HepG2 (cell line): ENCODE measurements around the gene TRAPPC12. TPM values are rescaled to one million over a fixed set of nuclear protein-coding genes. Genes with fewer than 3 reads are reported as not detected.

ENCODE experiments used
- CBX5 ChIP-seq: sonication (generic); formaldehyde crosslinking; IDR thresholded peaks from 2 replicates; pipeline ENCODE4 v1.4.0; 2020; ENCODE audit warnings: missing genetic modification reagents, borderline replicate concordance
- CREM ChIP-seq, 2 experiments: sonication (generic) in 1 of 2; formaldehyde crosslinking in 1 of 2; IDR thresholded peaks; 2 replicates each; pipeline versions ENCODE4 v1.4.0 to v1.6.1; 2016 to 2020; ENCODE audit warnings: antibody characterized with exemption in 1 of 2, mild to moderate bottlenecking in 1 of 2, missing genetic modification reagents in 1 of 2
- DNMT1 ChIP-seq: sonication (generic); formaldehyde crosslinking; IDR thresholded peaks from 2 replicates; pipeline ENCODE4 v1.5.1; 2020; ENCODE audit warnings: mild to moderate bottlenecking, missing genetic modification reagents
- EEA1 ChIP-seq: sonication (generic); formaldehyde crosslinking; IDR thresholded peaks from 2 replicates; pipeline ENCODE4 v1.5.1; 2020; ENCODE audit warnings: mild to moderate bottlenecking, missing genetic modification reagents, borderline replicate concordance
- ELF3 ChIP-seq: IDR thresholded peaks from 2 replicates; pipeline ENCODE4 v1.6.1; 2016; ENCODE audit warnings: missing genetic modification reagents, missing compliant biosample characterization
- ETS1 ChIP-seq: sonication (generic); formaldehyde crosslinking; IDR thresholded peaks from 2 replicates; pipeline ENCODE4 v1.4.0; 2020; ENCODE audit warnings: missing genetic modification reagents
- GABPB1 ChIP-seq: IDR thresholded peaks from 2 replicates; pipeline ENCODE4 v1.6.1; 2016; ENCODE audit warnings: mild to moderate bottlenecking, missing genetic modification reagents, moderate library complexity, missing compliant biosample characterization
- GZF1 ChIP-seq: sonication (generic); formaldehyde crosslinking; IDR thresholded peaks from 2 replicates; pipeline ENCODE4 v1.5.1; 2020; ENCODE audit warnings: mild to moderate bottlenecking, missing genetic modification reagents
- HDAC1 ChIP-seq: sonication (generic); formaldehyde crosslinking; IDR thresholded peaks from 2 replicates; pipeline ENCODE4 v1.5.1; 2020; ENCODE audit warnings: mild to moderate bottlenecking, missing genetic modification reagents
- JARID2 ChIP-seq: sonication (generic); formaldehyde crosslinking; IDR thresholded peaks from 2 replicates; pipeline ENCODE4 v1.8.1; 2023; ENCODE audit warnings: missing genetic modification reagents, inconsistent platforms; ENCODE audit not compliant: insufficient replicate concordance
- MATR3 ChIP-seq: sonication (generic); formaldehyde crosslinking; IDR thresholded peaks from 2 replicates; pipeline ENCODE4 v1.4.0; 2020; ENCODE audit warnings: missing genetic modification reagents
- NR2F6 ChIP-seq, 2 experiments: IDR thresholded peaks; 2 replicates each; pipeline ENCODE4 v1.6.1; 2016; ENCODE audit warnings: antibody characterized with exemption in 1 of 2, mild to moderate bottlenecking in 1 of 2
- ONECUT2 ChIP-seq: sonication (generic); formaldehyde crosslinking; IDR thresholded peaks from 2 replicates; pipeline ENCODE4 v1.4.0; 2020; ENCODE audit warnings: missing genetic modification reagents
- RELA ChIP-seq: sonication (generic); formaldehyde crosslinking; IDR thresholded peaks from 2 replicates; pipeline ENCODE4 v1.4.0; 2020; ENCODE audit warnings: missing genetic modification reagents
- RFX1 ChIP-seq: fragments of 450-650 bp; IDR thresholded peaks from 2 replicates; pipeline ENCODE4 v1.6.1; 2017
- SIX4 ChIP-seq: sonication (generic); formaldehyde crosslinking; IDR thresholded peaks from 2 replicates; pipeline ENCODE4 v1.4.0; 2020; ENCODE audit warnings: missing genetic modification reagents
- TRIM24 ChIP-seq: sonication (generic); formaldehyde crosslinking; IDR thresholded peaks from 2 replicates; pipeline ENCODE4 v1.8.0; 2022; ENCODE audit warnings: mild to moderate bottlenecking, missing genetic modification reagents
- ZBTB26 ChIP-seq: IDR thresholded peaks from 2 replicates; pipeline ENCODE4 v1.6.1; 2016; ENCODE audit warnings: missing compliant biosample characterization, missing genetic modification reagents, borderline replicate concordance
- ZBTB37 ChIP-seq: sonication (generic); formaldehyde crosslinking; IDR thresholded peaks from 2 replicates; pipeline ENCODE4 v1.4.0; 2020; ENCODE audit warnings: mild to moderate bottlenecking, missing genetic modification reagents
- ZMAT3 ChIP-seq: sonication (generic); formaldehyde crosslinking; conservative IDR thresholded peaks from 2 replicates; pipeline ENCODE4 v1.7.0; 2021; ENCODE audit warnings: missing genetic modification reagents
- ZMYM3 ChIP-seq: sonication (generic); formaldehyde crosslinking; IDR thresholded peaks from 2 replicates; pipeline ENCODE4 v1.5.1; 2020; ENCODE audit warnings: mild to moderate bottlenecking, missing genetic modification reagents
- ZNF224 ChIP-seq: sonication (generic); formaldehyde crosslinking; IDR thresholded peaks from 2 replicates; pipeline ENCODE4 v1.5.0; 2020; ENCODE audit warnings: mild to moderate bottlenecking, missing genetic modification reagents
- ZNF225 ChIP-seq: sonication (generic); formaldehyde crosslinking; IDR thresholded peaks from 2 replicates; pipeline ENCODE4 v1.4.0; 2020; ENCODE audit warnings: mild to moderate bottlenecking, missing genetic modification reagents
- ZNF431 ChIP-seq: sonication (generic); formaldehyde crosslinking; IDR thresholded peaks from 2 replicates; pipeline ENCODE4 v1.9.0; 2022; ENCODE audit warnings: missing genetic modification reagents, low read depth, mild to moderate bottlenecking, borderline replicate concordance
- ZNF580 ChIP-seq: IDR thresholded peaks from 2 replicates; pipeline ENCODE4 v1.6.1; 2016; ENCODE audit warnings: low read depth, borderline replicate concordance
- ZNF674 ChIP-seq: sonication (generic); formaldehyde crosslinking; IDR thresholded peaks from 2 replicates; pipeline ENCODE4 v1.5.0; 2020; ENCODE audit warnings: low read depth, mild to moderate bottlenecking, missing genetic modification reagents
- ZNF772 ChIP-seq: sonication (generic); formaldehyde crosslinking; IDR thresholded peaks from 2 replicates; pipeline ENCODE4 v1.5.0; 2020; ENCODE audit warnings: mild to moderate bottlenecking, missing genetic modification reagents
- ZNF780A ChIP-seq: sonication (generic); formaldehyde crosslinking; IDR thresholded peaks from 2 replicates; pipeline ENCODE4 v1.8.0; 2022; ENCODE audit warnings: mild to moderate bottlenecking, missing genetic modification reagents, moderate library complexity
- ZNF879 ChIP-seq: sonication (generic); formaldehyde crosslinking; IDR thresholded peaks from 2 replicates; pipeline ENCODE4 v1.8.1; 2023; ENCODE audit warnings: missing genetic modification reagents
- polyA plus RNA-seq, 8 experiments: library from polyadenylated mRNA; depleted of rRNA in 3 of 8; stranded (reverse) in 7 of 8; unstranded in 1 of 8; fragments of >200 nt; fragmentation: Illumina TruSeq in 4 of 8; extraction: Trizol in 4 of 8; gene quantifications; 2 replicates each; pipeline versions ENCODE4 v1.2.1 to v1.2.3, GENCODE V29; 2011 to 2016; ENCODE audit warnings: low read depth in 4 of 8, missing spikeins in 1 of 8, mixed read lengths in 1 of 8; ENCODE audit not compliant: insufficient read depth in 1 of 8
- total RNA-seq, 5 experiments: library from RNA; depleted of rRNA; stranded (reverse); fragments of >200 nt; fragmentation: Illumina TruSeq; extraction: Trizol; gene quantifications; 2 replicates each; pipeline ENCODE4 v1.2.3, GENCODE V29; 2016; ENCODE audit warnings: low read depth in 1 of 5

Gene TRAPPC12
- total and polyA plus RNA-seq, 2 of the 13 experiments (the other 11 are each of a cell fraction or from before 2014, with no cell fraction given) = 46.4 to 97.7 TPM

- no peak for TF ChIP-seq MATR3
- TF ChIP-seq ELF3 (CRISPR knock-in tag) = peak; percentile 84
- TF ChIP-seq ETS1 = no peak
- no peak for TF ChIP-seq RFX1
- no peak for TF ChIP-seq ZNF224 (CRISPR knock-in tag)
- peak; percentile 57; the same call in 1 of the 2 replicates for TF ChIP-seq ZNF580
- TF ChIP-seq DNMT1 (CRISPR knock-in tag) = no peak
- TF ChIP-seq SIX4 (CRISPR knock-in tag) = peak; percentile 69; the same call in 1 of the 2 replicates
- TF ChIP-seq TRIM24 (CRISPR knock-in tag) = no peak
- no peak for TF ChIP-seq ZBTB37 (CRISPR knock-in tag)
- TF ChIP-seq HDAC1 (CRISPR knock-in tag) = peak; percentile 88
- TF ChIP-seq ZNF879 (CRISPR knock-in tag) = no peak
- no peak for TF ChIP-seq GABPB1 (CRISPR knock-in tag)
- TF ChIP-seq ZNF780A (CRISPR knock-in tag) = no peak
- TF ChIP-seq GZF1 (CRISPR knock-in tag) = peak; percentile 55
- TF ChIP-seq JARID2 (CRISPR knock-in tag) = no peak
- no peak for TF ChIP-seq ONECUT2 (CRISPR knock-in tag)
- TF ChIP-seq ZBTB26 (CRISPR knock-in tag) = no peak; the same call in 1 of the 2 replicates
- no peak for TF ChIP-seq ZNF225 (CRISPR knock-in tag)
- 0 out of 2 replicates have a peak, but pooled peaks have one; percentile 56 for TF ChIP-seq ZNF772
- 0 out of 2 replicates have a peak, but pooled peaks have one; percentile 61 for TF ChIP-seq ZMAT3 (CRISPR knock-in tag)
- peak; percentile 80 for TF ChIP-seq NR2F6 (IDR thresholded peaks at IDR 0.05)
- TF ChIP-seq NR2F6 (CRISPR knock-in tag; IDR thresholded peaks at IDR 0.05) = peak; percentile 78
- TF ChIP-seq ZNF674 (CRISPR knock-in tag) = no peak
- no peak for TF ChIP-seq ZNF431 (CRISPR knock-in tag)
- TF ChIP-seq EEA1 (CRISPR knock-in tag) = no peak
- TF ChIP-seq ZMYM3 (CRISPR knock-in tag) = peak; percentile 92
- TF ChIP-seq CREM (IDR thresholded peaks at IDR 0.05) = peak; percentile 78
- TF ChIP-seq CREM (CRISPR knock-in tag; IDR thresholded peaks at IDR 0.05) = no peak
- TF ChIP-seq CBX5 = peak; percentile 47; the same call in 1 of the 2 replicates
- no peak for TF ChIP-seq RELA
Observed at GRCh38 chr2:3465844-3466481, 86.5 kb downstream of the TRAPPC12 start (continued).
